Smooth muscle cell (in vitro differentiated cells): ENCODE results near the gene PLCH1. TPM values are rescaled to one million over a fixed set of nuclear protein-coding genes. Genes with fewer than 3 reads are reported as not detected.

Source experiments
- DNase-seq: peaks from one replicate; lab custom pipeline; 2025; ENCODE audit not compliant: unreplicated experiment; lab: John Stamatoyannopoulos, UW
- H2AFZ ChIP-seq: fragments of 200-600 bp; sonication (generic); 2 replicates; pipeline ENCODE4 v1.6.0; 2016; ENCODE audit warnings: antibody characterized with exemption, low read depth, mild to moderate bottlenecking
- H3F3A ChIP-seq: fragments of 200-600 bp; sonication (generic); 2 replicates; pipeline ENCODE4 v1.6.0; 2017; ENCODE audit warnings: antibody characterized with exemption, low read depth
- H3K27ac ChIP-seq: fragments of 200-600 bp; sonication (generic); 2 replicates; pipeline ENCODE4 v1.5.1; 2016; ENCODE audit warnings: low read depth, mild to moderate bottlenecking
- H3K27me3 ChIP-seq: fragments of 200-600 bp; sonication (generic); 2 replicates; pipeline ENCODE4 v1.6.1; 2016; ENCODE audit warnings: low read depth, mild to moderate bottlenecking
- H3K36me3 ChIP-seq: fragments of 200-600 bp; sonication (generic); 2 replicates; pipeline ENCODE4 v1.5.1; 2016; ENCODE audit warnings: low read depth
- H3K4me1 ChIP-seq: fragments of 200-600 bp; sonication (generic); 2 replicates; pipeline ENCODE4 v1.5.1; 2016; ENCODE audit warnings: low read depth
- H3K4me2 ChIP-seq: fragments of 200-600 bp; sonication (generic); 2 replicates; pipeline ENCODE4 v1.6.0; 2016; ENCODE audit warnings: mild to moderate bottlenecking
- H3K4me3 ChIP-seq: fragments of 200-600 bp; sonication (generic); 2 replicates; pipeline ENCODE4 v1.5.1; 2016; ENCODE audit warnings: mild to moderate bottlenecking
- H3K79me2 ChIP-seq: fragments of 200-600 bp; sonication (generic); 2 replicates; pipeline ENCODE4 v1.6.0; 2016; ENCODE audit warnings: low read depth, mild to moderate bottlenecking
- H3K9ac ChIP-seq: fragments of 200-600 bp; sonication (generic); 2 replicates; pipeline ENCODE4 v1.6.0; 2016; ENCODE audit warnings: low read depth
- H3K9me3 ChIP-seq: fragments of 200-600 bp; sonication (generic); replicated peaks from 2 replicates; pipeline ENCODE4 v1.5.1; 2016; ENCODE audit warnings: low read depth
- H4K20me1 ChIP-seq: fragments of 200-600 bp; sonication (generic); 2 replicates; pipeline ENCODE4 v1.6.0; 2016; ENCODE audit warnings: low read depth
- CTCF ChIP-seq: fragments of 200-600 bp; sonication (generic); IDR thresholded peaks from 2 replicates; pipeline ENCODE4 v1.5.1; 2017; ENCODE audit warnings: borderline replicate concordance, mild to moderate bottlenecking, antibody characterized with exemption; ENCODE audit not compliant: insufficient read depth, poor library complexity, severe bottlenecking
- WGBS: methylation state at CpG from one replicate; pipeline ENCODE4 v1.1.7; 2016; ENCODE audit warnings: low lambda C conversion rate; 5-methylcytosine and 5-hydroxymethylcytosine counted together
- polyA plus RNA-seq: library from polyadenylated mRNA; unstranded; fragments of >200 nt; fragmentation: Nextera tagmentation; extraction: Ambion mirVana; gene quantifications from 2 replicates; pipeline ENCODE4 v1.2.1, GENCODE V29; 2016
- total RNA-seq: library from RNA; depleted of rRNA; stranded (reverse); fragments of >200 nt; gene quantifications from 2 replicates; pipeline ENCODE4 v1.2.3, GENCODE V29; 2014

PLCH1 gene
- total and polyA plus RNA-seq, 2 experiments from 2014 or later = 0.36 TPM; not detected in 1

GRCh38 chr3:155780291-155780690 is 35.4 kb upstream of the PLCH1 start:
- Histone ChIP-seq H3K27ac (no peak overlapping the region), H3K4me1 (no peaks in the 10 kb centered on the region), H3K4me3 (no peak overlapping the region), H3K27me3 (no peaks in the 10 kb centered on the region), H4K20me1 (no peaks in the 10 kb centered on the region), H3K4me2 (no peak overlapping the region), H3K36me3 (no peaks in the 10 kb centered on the region), H3K9me3 (peaks cover 5% of the 10 kb centered on the region), H3K9ac (no peak overlapping the region), H2AFZ (no peak overlapping the region), H3F3A (no peaks in the 10 kb centered on the region), H3K79me2 (no peaks in the 10 kb centered on the region)
- DNase-seq = no peak
- no peak for TF ChIP-seq CTCF

- Histone ChIP-seq H3K36me3 (no peaks in the 10 kb centered on the region), H3K4me2 (no peak overlapping the region), H3K9ac (no peak overlapping the region), H3K4me3 (no peak overlapping the region), H3F3A (no peaks in the 10 kb centered on the region), H3K4me1 (no peaks in the 10 kb centered on the region), H3K9me3 (peaks cover 5% of the 10 kb centered on the region), H3K27me3 (no peaks in the 10 kb centered on the region), H3K27ac (no peak overlapping the region), H2AFZ (no peak overlapping the region), H3K79me2 (no peaks in the 10 kb centered on the region), H4K20me1 (no peaks in the 10 kb centered on the region)
- no peak for DNase-seq
- no peak for TF ChIP-seq CTCF
Measured at GRCh38 chr3:155778462-155778861, 33.6 kb upstream of the PLCH1 start.

GRCh38 chr3:155772801-155773200 is 27.9 kb upstream of the PLCH1 start:
- DNase-seq = no peak
- WGBS = 91% methylated on average over 1 of the region's 1 CpG
- Histone ChIP-seq H3K4me1 (no peaks in the 10 kb centered on the region), H3K9ac (no peak overlapping the region), H2AFZ (no peak overlapping the region), H3K79me2 (no peaks in the 10 kb centered on the region), H3K27ac (no peak overlapping the region), H3K36me3 (no peaks in the 10 kb centered on the region), H3K4me3 (no peak overlapping the region), H3K27me3 (no peaks in the 10 kb centered on the region), H4K20me1 (no peaks in the 10 kb centered on the region), H3K4me2 (no peak overlapping the region), H3F3A (no peaks in the 10 kb centered on the region), H3K9me3 (no peaks in the 10 kb centered on the region)
- no peak for TF ChIP-seq CTCF

- no peaks in the 10 kb centered on the region for H3K9me3 ChIP-seq
Measured at GRCh38 chr3:155771126-155771525, 26.3 kb upstream of the PLCH1 start.

More at GRCh38 chr3:155771126-155771525, 26.3 kb upstream of the PLCH1 start:
- Histone ChIP-seq H2AFZ (no peak overlapping the region), H3K4me2 (no peak overlapping the region), H3K9ac (no peak overlapping the region), H3K27ac (no peak overlapping the region), H3K79me2 (no peaks in the 10 kb centered on the region), H4K20me1 (no peaks in the 10 kb centered on the region), H3K36me3 (no peaks in the 10 kb centered on the region), H3K4me3 (no peak overlapping the region), H3K4me1 (no peaks in the 10 kb centered on the region), H3K27me3 (no peaks in the 10 kb centered on the region), H3F3A (no peaks in the 10 kb centered on the region)
- no peak for TF ChIP-seq CTCF
- DNase-seq = no peak
- WGBS = 89% methylated on average over 6 of the region's 6 CpGs
